ENCODE measurements around the gene THADA. TPM values are rescaled to one million over a fixed set of nuclear protein-coding genes. Genes with fewer than 3 reads are reported as not detected.

THADA gene
- total and polyA plus RNA-seq, 2 donors (not counting 3 experiments of a cell fraction or from before 2014, with no cell fraction given), result 22.6 to 25.3 TPM

DNA sequence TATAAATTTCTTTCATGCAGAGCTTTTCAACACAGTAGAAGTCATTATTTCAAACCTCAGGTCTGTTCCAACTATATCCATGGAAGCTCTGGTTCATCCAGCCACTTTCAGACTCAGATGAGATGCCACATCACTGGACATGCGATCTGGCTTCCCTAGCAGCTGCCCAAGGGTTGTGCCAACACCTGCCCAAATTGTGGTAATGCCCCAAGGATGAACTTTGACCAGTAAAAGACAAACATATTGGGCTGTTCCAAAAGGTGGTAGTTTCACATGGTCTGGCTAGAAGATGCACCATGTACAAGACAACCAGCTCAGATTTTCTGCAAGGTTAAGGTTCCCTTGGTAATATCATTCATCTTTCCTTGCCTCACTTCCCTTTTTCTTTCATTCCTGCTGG, 101.9 kb downstream of the THADA start:
- Histone ChIP-seq H3K36me3 (ENCODE audit: control insufficient read depth in 2 of 2, extremely low read depth in 1 of 2, insufficient read depth in 2 of 2, low read length in 2 of 2) (no peaks in the 10 kb centered on the region), H3K79me2 (ENCODE audit: control insufficient read depth, insufficient read depth, low read length) (no peaks in the 10 kb centered on the region), H2AFZ (ENCODE audit: low read depth, low read length) (no peak overlapping the region), H3K27me3 (ENCODE audit: control insufficient read depth in 2 of 2, insufficient read depth in 2 of 2, low read length in 2 of 2) (no peaks in the 10 kb centered on the region), H3K27ac (ENCODE audit: insufficient read depth, low read depth, low read length) (no peak overlapping the region), H3K9me3 (replicated peaks; ENCODE audit: control insufficient read depth, insufficient read depth, low read length) (no peaks in the 10 kb centered on the region), H3K4me2 (ENCODE audit: insufficient read depth, low read length) (no peak overlapping the region), H4K20me1 (replicated peaks; ENCODE audit: control insufficient read depth, extremely low read depth, insufficient read depth, low read length) (peaks cover 2% of the 10 kb centered on the region), H3K9me1 (replicated peaks; ENCODE audit: control insufficient read depth, extremely low read depth, insufficient read depth, low read length) (no peaks in the 10 kb centered on the region), H3K4me1 (ENCODE audit: control insufficient read depth, extremely low read depth, insufficient read depth, low read length) (peaks cover 7% of the 10 kb centered on the region), H3K4me3 (replicated peaks in 1 of 3; ENCODE audit: insufficient read depth in 1 of 3, low read depth in 1 of 3, low read length in 3 of 3) (no peak overlapping the region), H3K9ac (replicated peaks; ENCODE audit: extremely low read depth, insufficient read depth, low read length) (no peak overlapping the region)
- CTCF ChIA-PET, result interaction anchor here (0.9 to 1.3 kb wide), 4 partner anchors 10 to 83 kb away, joined by 3 to 7 read pairs (median 6); no protein-coding TSS in a partner anchor
- no peak for FAIRE-seq
- POLR2A ChIA-PET, result no interaction called here
- no TSS peak for BruUV-seq (replicated peaks)
- intact Hi-C loops (cut with micrococcal nuclease) (no loop called here), dilution Hi-C loops (cut with MboI; ENCODE audit: extremely low pct_ligation_motif_present, low sequenced_read_pairs) (no loop called here)
- no peak for DNase-seq (ENCODE audit: low read depth, low spot score)
- TF ChIP-seq, protein P1, sequence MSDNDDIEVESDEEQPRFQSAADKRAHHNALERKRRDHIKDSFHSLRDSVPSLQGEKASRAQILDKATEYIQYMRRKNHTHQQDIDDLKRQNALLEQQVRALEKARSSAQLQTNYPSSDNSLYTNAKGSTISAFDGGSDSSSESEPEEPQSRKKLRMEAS (IDR thresholded peaks at IDR 0.05; ENCODE audit: insufficient read depth, insufficient read length), result no peak
- TF ChIP-seq EZH2 (IDR thresholded peaks at IDR 0.05; ENCODE audit: borderline replicate concordance, low read depth, low read length, severe bottlenecking), result no peak
- TF ChIP-seq GATA2 (IDR thresholded peaks at IDR 0.05; ENCODE audit: insufficient read depth, insufficient read length, low read depth, low read length), result no peak
- TF ChIP-seq, protein P2, sequence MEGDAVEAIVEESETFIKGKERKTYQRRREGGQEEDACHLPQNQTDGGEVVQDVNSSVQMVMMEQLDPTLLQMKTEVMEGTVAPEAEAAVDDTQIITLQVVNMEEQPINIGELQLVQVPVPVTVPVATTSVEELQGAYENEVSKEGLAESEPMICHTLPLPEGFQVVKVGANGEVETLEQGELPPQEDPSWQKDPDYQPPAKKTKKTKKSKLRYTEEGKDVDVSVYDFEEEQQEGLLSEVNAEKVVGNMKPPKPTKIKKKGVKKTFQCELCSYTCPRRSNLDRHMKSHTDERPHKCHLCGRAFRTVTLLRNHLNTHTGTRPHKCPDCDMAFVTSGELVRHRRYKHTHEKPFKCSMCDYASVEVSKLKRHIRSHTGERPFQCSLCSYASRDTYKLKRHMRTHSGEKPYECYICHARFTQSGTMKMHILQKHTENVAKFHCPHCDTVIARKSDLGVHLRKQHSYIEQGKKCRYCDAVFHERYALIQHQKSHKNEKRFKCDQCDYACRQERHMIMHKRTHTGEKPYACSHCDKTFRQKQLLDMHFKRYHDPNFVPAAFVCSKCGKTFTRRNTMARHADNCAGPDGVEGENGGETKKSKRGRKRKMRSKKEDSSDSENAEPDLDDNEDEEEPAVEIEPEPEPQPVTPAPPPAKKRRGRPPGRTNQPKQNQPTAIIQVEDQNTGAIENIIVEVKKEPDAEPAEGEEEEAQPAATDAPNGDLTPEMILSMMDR (IDR thresholded peaks at IDR 0.05; ENCODE audit: extremely low read depth in 1 of 2, insufficient read depth in 1 of 2, low read depth in 1 of 2, low read length in 2 of 2), result no peak
- TF ChIP-seq POLR2AphosphoS5 (IDR thresholded peaks at IDR 0.05; ENCODE audit: insufficient read depth, low read depth, low read length), result no peak
- TF ChIP-seq MYC (IDR thresholded peaks at IDR 0.05; ENCODE audit: low read depth, low read length), result no peak
- no peak for TF ChIP-seq FOS (IDR thresholded peaks at IDR 0.05; ENCODE audit: borderline replicate concordance, insufficient read depth, low read length)
- no peak for TF ChIP-seq POLR2A (IDR thresholded peaks at IDR 0.05; ENCODE audit: low read depth, low read length)
- TF ChIP-seq JUN (IDR thresholded peaks at IDR 0.05; ENCODE audit: borderline replicate concordance, insufficient read depth, insufficient read length, low read depth), result no peak

Data from endothelial cell of umbilical vein (primary cell).